ENCODE measurements around the gene MCEMP1. TPM values are rescaled to one million over a fixed set of nuclear protein-coding genes. Genes with fewer than 3 reads are reported as not detected.

Gene MCEMP1
- total RNA-seq, 6 experiments from 2014 or later, result not detected

DNA sequence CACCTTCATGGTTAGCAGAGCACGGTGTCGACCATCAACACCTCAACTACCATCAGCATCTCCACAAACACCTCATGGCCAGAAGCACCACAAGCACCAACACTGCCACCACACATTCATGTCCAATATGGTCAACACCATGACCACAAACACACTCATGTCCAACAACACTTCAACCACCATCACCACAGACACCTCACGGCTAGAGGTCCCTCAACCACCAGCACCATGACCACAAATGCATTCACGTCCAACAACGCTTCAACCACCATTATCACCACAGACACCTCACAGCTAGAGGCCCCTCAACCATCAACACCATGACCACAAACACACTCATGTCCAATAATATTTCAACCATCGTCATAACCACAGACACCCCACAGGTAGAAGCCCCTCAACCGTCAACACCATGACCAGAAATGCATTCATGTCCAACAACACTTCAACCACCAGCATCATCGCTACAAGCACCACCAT is 13.9 kb downstream of the MCEMP1 start:
- DNase-seq, result no peak
- peaks cover 3% of the 10 kb centered on the region for H3K27me3 Mint-ChIP-seq (ENCODE audit: insufficient read depth)
- no peaks in the 10 kb centered on the region for H3K9me3 Mint-ChIP-seq
- no peak overlapping the region for H3K27ac Mint-ChIP-seq
- TF ChIP-seq, protein P1, sequence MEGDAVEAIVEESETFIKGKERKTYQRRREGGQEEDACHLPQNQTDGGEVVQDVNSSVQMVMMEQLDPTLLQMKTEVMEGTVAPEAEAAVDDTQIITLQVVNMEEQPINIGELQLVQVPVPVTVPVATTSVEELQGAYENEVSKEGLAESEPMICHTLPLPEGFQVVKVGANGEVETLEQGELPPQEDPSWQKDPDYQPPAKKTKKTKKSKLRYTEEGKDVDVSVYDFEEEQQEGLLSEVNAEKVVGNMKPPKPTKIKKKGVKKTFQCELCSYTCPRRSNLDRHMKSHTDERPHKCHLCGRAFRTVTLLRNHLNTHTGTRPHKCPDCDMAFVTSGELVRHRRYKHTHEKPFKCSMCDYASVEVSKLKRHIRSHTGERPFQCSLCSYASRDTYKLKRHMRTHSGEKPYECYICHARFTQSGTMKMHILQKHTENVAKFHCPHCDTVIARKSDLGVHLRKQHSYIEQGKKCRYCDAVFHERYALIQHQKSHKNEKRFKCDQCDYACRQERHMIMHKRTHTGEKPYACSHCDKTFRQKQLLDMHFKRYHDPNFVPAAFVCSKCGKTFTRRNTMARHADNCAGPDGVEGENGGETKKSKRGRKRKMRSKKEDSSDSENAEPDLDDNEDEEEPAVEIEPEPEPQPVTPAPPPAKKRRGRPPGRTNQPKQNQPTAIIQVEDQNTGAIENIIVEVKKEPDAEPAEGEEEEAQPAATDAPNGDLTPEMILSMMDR (IDR thresholded peaks at IDR 0.05), result no peak
- H3K4me3 Mint-ChIP-seq, result no peak overlapping the region
- H3K36me3 Mint-ChIP-seq (ENCODE audit: low read depth), result no peaks in the 10 kb centered on the region
- peaks cover under 1% of the 10 kb centered on the region; the same call in 1 of the 2 replicates for H3K4me1 Mint-ChIP-seq (ENCODE audit: low read depth)

DNA sequence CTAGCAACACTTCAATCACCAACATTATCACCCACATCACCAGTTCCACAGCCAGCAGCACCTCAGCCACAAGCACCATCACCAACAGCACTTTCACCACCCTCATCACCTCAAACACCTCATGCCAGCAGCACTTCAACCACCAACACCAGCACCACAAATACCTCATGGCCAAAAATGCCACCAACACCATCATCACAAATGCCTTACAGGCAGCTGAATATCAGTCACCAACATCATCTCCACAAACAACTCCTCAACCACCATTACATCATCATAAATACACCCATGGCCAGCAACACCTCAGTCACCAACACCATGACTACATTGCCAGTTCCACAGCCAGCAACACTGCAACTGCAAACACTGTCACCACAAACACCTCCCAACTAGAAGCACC is 14.6 kb downstream of the MCEMP1 start:
- H3K4me3 Mint-ChIP-seq, result no peak overlapping the region
- TF ChIP-seq, protein P1 (IDR thresholded peaks at IDR 0.05), result no peak
- no peak for DNase-seq
- H3K27me3 Mint-ChIP-seq (ENCODE audit: insufficient read depth), result peaks cover 3% of the 10 kb centered on the region
- H3K27ac Mint-ChIP-seq, result no peak overlapping the region
- H3K4me1 Mint-ChIP-seq (ENCODE audit: low read depth), result no peaks in the 10 kb centered on the region
- no peaks in the 10 kb centered on the region for H3K36me3 Mint-ChIP-seq (ENCODE audit: low read depth)
- no peaks in the 10 kb centered on the region for H3K9me3 Mint-ChIP-seq

GRCh38 chr19:7692417-7693088 is 15.7 kb downstream of the MCEMP1 start:
- TF ChIP-seq, protein P1 (IDR thresholded peaks at IDR 0.05), result no peak
- no peaks in the 10 kb centered on the region for H3K4me1 Mint-ChIP-seq (ENCODE audit: low read depth)

DNA sequence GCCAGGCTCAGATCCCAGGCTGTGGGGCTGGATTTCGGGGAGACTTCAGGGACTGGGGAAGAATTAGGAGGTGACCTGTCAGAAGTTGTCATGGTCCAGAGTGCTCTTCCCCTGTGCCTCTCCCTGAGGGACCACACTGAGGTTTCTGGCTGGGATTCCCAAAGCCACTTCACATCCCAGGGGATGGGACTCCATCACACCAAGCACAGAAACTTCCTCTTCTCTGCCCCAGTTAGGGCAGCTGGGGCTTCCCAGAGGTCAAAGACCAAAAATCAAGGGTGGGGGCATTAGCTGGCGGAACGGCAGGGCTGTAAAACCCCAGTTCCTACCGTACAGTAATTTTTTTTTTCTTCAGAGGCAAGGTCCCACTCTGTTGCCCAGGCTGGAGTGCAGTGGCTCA is 17.6 kb downstream of the MCEMP1 start:
- Mint-ChIP-seq H3K27me3 (ENCODE audit: insufficient read depth) (peaks cover 14% of the 10 kb centered on the region), H3K4me1 (ENCODE audit: low read depth) (no peaks in the 10 kb centered on the region), H3K27ac (no peak overlapping the region), H3K36me3 (ENCODE audit: low read depth) (no peaks in the 10 kb centered on the region), H3K4me3 (no peak overlapping the region), H3K9me3 (no peaks in the 10 kb centered on the region)
- DNase-seq, result no peak
- TF ChIP-seq, protein P1 (IDR thresholded peaks at IDR 0.05), result no peak

More at GRCh38 chr19:7692417-7693088, 15.7 kb downstream of the MCEMP1 start:
- no peaks in the 10 kb centered on the region for H3K36me3 Mint-ChIP-seq (ENCODE audit: low read depth)
- no peaks in the 10 kb centered on the region for H3K9me3 Mint-ChIP-seq
- H3K4me3 Mint-ChIP-seq, result no peak overlapping the region
- no peak overlapping the region for H3K27ac Mint-ChIP-seq
- no peak for DNase-seq
- H3K27me3 Mint-ChIP-seq (ENCODE audit: insufficient read depth), result peaks cover 11% of the 10 kb centered on the region

DNA sequence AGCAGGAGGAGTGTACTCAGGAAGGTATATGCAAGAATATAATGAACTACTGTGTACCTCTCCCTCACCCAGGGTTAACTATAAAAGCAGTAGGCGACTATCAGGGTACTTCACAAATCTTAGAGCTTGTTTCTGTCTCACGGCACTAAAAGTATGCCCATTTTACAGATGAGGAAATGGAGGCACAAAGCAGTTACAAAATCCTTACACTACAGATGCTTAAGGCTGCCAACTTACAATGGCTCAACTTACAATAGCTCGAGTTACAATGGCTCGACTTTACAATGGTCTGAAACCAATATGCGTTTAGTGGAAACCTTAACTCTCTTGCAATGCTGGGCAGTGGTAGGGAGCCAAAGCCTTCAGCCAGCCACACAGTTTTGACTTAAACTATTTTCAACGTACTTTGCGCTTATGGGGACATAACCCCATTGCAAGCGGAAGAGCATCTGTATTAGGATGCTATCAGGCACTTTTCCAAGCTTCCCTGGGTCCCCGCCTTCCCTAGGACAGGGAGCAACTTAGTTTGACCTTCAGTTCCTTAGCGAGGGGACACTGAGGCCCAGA is 20.9 kb downstream of the MCEMP1 start:
- H3K27ac Mint-ChIP-seq, result no peak overlapping the region
- H3K9me3 Mint-ChIP-seq, result no peaks in the 10 kb centered on the region
- no peak overlapping the region for H3K4me3 Mint-ChIP-seq
- no peaks in the 10 kb centered on the region for H3K4me1 Mint-ChIP-seq (ENCODE audit: low read depth)
- no peak for DNase-seq
- H3K36me3 Mint-ChIP-seq (ENCODE audit: low read depth), result no peaks in the 10 kb centered on the region
- TF ChIP-seq, protein P1 (IDR thresholded peaks at IDR 0.05), result no peak
- H3K27me3 Mint-ChIP-seq (ENCODE audit: insufficient read depth), result peaks cover 15% of the 10 kb centered on the region

Measured in HFFc6 (cell line).